ENCODE results near the gene TGFBR3. TPM values are rescaled to one million over a fixed set of nuclear protein-coding genes. Genes with fewer than 3 reads are reported as not detected.

The TGFBR3 gene
- polyA plus RNA-seq, 1 donor from 2014 or later: 2.3 TPM

- H3K36me3 Mint-ChIP-seq: no peaks in the 10 kb centered on the region
- H3K4me1 Mint-ChIP-seq: peaks cover 0 to 9% (median 0%) of the 10 kb centered on the region in 3 donors
- H3K9me3 Mint-ChIP-seq: peaks cover 0 to 3% (median 0%) of the 10 kb centered on the region in 3 donors
- no peak overlapping the region for H3K27ac Mint-ChIP-seq
- H3K4me3 Mint-ChIP-seq: no peak overlapping the region
- H3K27me3 Mint-ChIP-seq: peaks cover 6% of the 10 kb centered on the region
Observed at GRCh38 chr1:91894036-91894761, 8.2 kb upstream of the TGFBR3 start.

- Mint-ChIP-seq H3K36me3 (peaks cover 3% of the 10 kb centered on the region), H3K9me3 (peaks cover 0 to 3% (median 2%) of the 10 kb centered on the region in 3 donors), H3K27me3 (peaks cover 12% of the 10 kb centered on the region), H3K27ac (no peak overlapping the region), H3K4me1 (peaks cover 0 to 9% (median 0%) of the 10 kb centered on the region in 3 donors), H3K4me3 (no peak overlapping the region)
Observed at GRCh38 chr1:91891969-91892368, 6.0 kb upstream of the TGFBR3 start.

- no peak overlapping the region for H3K27ac Mint-ChIP-seq
- H3K9me3 Mint-ChIP-seq: peaks cover 0 to 3% (median 2%) of the 10 kb centered on the region in 3 donors
- H3K27me3 Mint-ChIP-seq: peaks cover 17% of the 10 kb centered on the region
- H3K4me3 Mint-ChIP-seq: no peak overlapping the region
- H3K36me3 Mint-ChIP-seq: peaks cover 6% of the 10 kb centered on the region
- peaks cover 3 to 13% (median 4%) of the 10 kb centered on the region in 3 donors for H3K4me1 Mint-ChIP-seq
Observed at GRCh38 chr1:91891454-91891853, 5.5 kb upstream of the TGFBR3 start.

GRCh38 chr1:91889717-91890459 is 3.9 kb upstream of the TGFBR3 start:
- peaks cover 21% of the 10 kb centered on the region for H3K27me3 Mint-ChIP-seq
- peaks cover 6 to 15% (median 10%) of the 10 kb centered on the region in 3 donors for H3K4me1 Mint-ChIP-seq
- peaks cover 0 to 2% (median 0%) of the 10 kb centered on the region in 3 donors for H3K9me3 Mint-ChIP-seq
- H3K27ac Mint-ChIP-seq: no peak overlapping the region
- peaks cover 6% of the 10 kb centered on the region for H3K36me3 Mint-ChIP-seq
- no peak overlapping the region for H3K4me3 Mint-ChIP-seq

- Mint-ChIP-seq H3K36me3 (peaks cover 6% of the 10 kb centered on the region), H3K4me3 (peak overlapping the region; percentile 78 to 92 (median 86)), H3K27ac (peak overlapping the region in 1 of 3 donors; percentile 62), H3K9me3 (peaks cover 0 to 2% (median 1%) of the 10 kb centered on the region in 3 donors), H3K27me3 (peaks cover 29% of the 10 kb centered on the region), H3K4me1 (peaks cover 8 to 25% (median 15%) of the 10 kb centered on the region in 3 donors)
Observed at GRCh38 chr1:91885213-91885715, 687 bp downstream of the TGFBR3 start.

- peaks cover 6% of the 10 kb centered on the region for H3K36me3 Mint-ChIP-seq
- peaks cover 8 to 25% (median 15%) of the 10 kb centered on the region in 3 donors for H3K4me1 Mint-ChIP-seq
- peaks cover 29% of the 10 kb centered on the region for H3K27me3 Mint-ChIP-seq
- H3K4me3 Mint-ChIP-seq: peak overlapping the region; percentile 78 to 92 (median 86)
- peaks cover 0 to 2% (median 1%) of the 10 kb centered on the region in 3 donors for H3K9me3 Mint-ChIP-seq
- H3K27ac Mint-ChIP-seq: peak overlapping the region in 1 of 3 donors; percentile 62
Observed at GRCh38 chr1:91884459-91885212, 1.3 kb downstream of the TGFBR3 start.

GRCh38 chr1:91883470-91883869 is 2.5 kb downstream of the TGFBR3 start:
- H3K27me3 Mint-ChIP-seq: peaks cover 29% of the 10 kb centered on the region

GRCh38 chr1:91881280-91881679 is 4.7 kb downstream of the TGFBR3 start:
- Mint-ChIP-seq H3K27ac (no peak overlapping the region), H3K36me3 (no peaks in the 10 kb centered on the region)

More at GRCh38 chr1:91883470-91883869, 2.5 kb downstream of the TGFBR3 start:
- peak overlapping the region in 1 of 3 donors; percentile 23 for H3K27ac Mint-ChIP-seq
- H3K4me3 Mint-ChIP-seq: peak overlapping the region; percentile 26 to 92 (median 78)
- H3K4me1 Mint-ChIP-seq: peaks cover 8 to 25% (median 15%) of the 10 kb centered on the region in 3 donors
- H3K9me3 Mint-ChIP-seq: peaks cover 0 to 2% (median 1%) of the 10 kb centered on the region in 3 donors
- H3K36me3 Mint-ChIP-seq: peaks cover 6% of the 10 kb centered on the region

GRCh38 chr1:91879733-91880132 is 6.2 kb downstream of the TGFBR3 start:
- Mint-ChIP-seq H3K27ac (no peak overlapping the region), H3K4me3 (no peak overlapping the region), H3K9me3 (peaks cover 0 to 4% (median 1%) of the 10 kb centered on the region in 3 donors), H3K36me3 (no peaks in the 10 kb centered on the region), H3K27me3 (peaks cover 16% of the 10 kb centered on the region), H3K4me1 (peaks cover under 1 to 14% (median 7%) of the 10 kb centered on the region in 3 donors)

More at GRCh38 chr1:91881280-91881679, 4.7 kb downstream of the TGFBR3 start:
- no peak overlapping the region for H3K4me3 Mint-ChIP-seq
- H3K9me3 Mint-ChIP-seq: peaks cover 0 to 1% (median 0%) of the 10 kb centered on the region in 3 donors
- peaks cover 16% of the 10 kb centered on the region for H3K27me3 Mint-ChIP-seq
- peaks cover 4 to 20% (median 11%) of the 10 kb centered on the region in 3 donors for H3K4me1 Mint-ChIP-seq

GRCh38 chr1:91877574-91878208 is 8.3 kb downstream of the TGFBR3 start:
- H3K27me3 Mint-ChIP-seq: peaks cover 10% of the 10 kb centered on the region
- peaks cover 0 to 4% (median 1%) of the 10 kb centered on the region in 3 donors for H3K9me3 Mint-ChIP-seq
- no peaks in the 10 kb centered on the region for H3K4me1 Mint-ChIP-seq
- no peaks in the 10 kb centered on the region for H3K36me3 Mint-ChIP-seq
- H3K4me3 Mint-ChIP-seq: no peak overlapping the region
- H3K27ac Mint-ChIP-seq: no peak overlapping the region

GRCh38 chr1:91876781-91877573 is 9.0 kb downstream of the TGFBR3 start:
- Mint-ChIP-seq H3K9me3 (peaks cover 0 to 4% (median 1%) of the 10 kb centered on the region in 3 donors), H3K4me1 (no peaks in the 10 kb centered on the region), H3K4me3 (no peak overlapping the region), H3K27me3 (peaks cover 10% of the 10 kb centered on the region), H3K27ac (no peak overlapping the region), H3K36me3 (no peaks in the 10 kb centered on the region)

- Mint-ChIP-seq H3K27ac (no peak overlapping the region), H3K27me3 (peaks cover 10% of the 10 kb centered on the region), H3K9me3 (peaks cover 0 to 4% (median 1%) of the 10 kb centered on the region in 3 donors), H3K4me1 (no peaks in the 10 kb centered on the region), H3K4me3 (no peak overlapping the region), H3K36me3 (no peaks in the 10 kb centered on the region)
Observed at GRCh38 chr1:91876040-91876470, 9.9 kb downstream of the TGFBR3 start.

- peak overlapping the region in 1 of 3 donors; percentile 82 for H3K27ac Mint-ChIP-seq
- H3K27me3 Mint-ChIP-seq: peaks cover 10% of the 10 kb centered on the region
- peaks cover 0 to 2% (median 1%) of the 10 kb centered on the region in 3 donors for H3K9me3 Mint-ChIP-seq
- no peaks in the 10 kb centered on the region for H3K4me1 Mint-ChIP-seq
- H3K4me3 Mint-ChIP-seq: no peak overlapping the region
- no peaks in the 10 kb centered on the region for H3K36me3 Mint-ChIP-seq
Observed at GRCh38 chr1:91874167-91874566, 11.8 kb downstream of the TGFBR3 start.
